NCI-H187 treated with DMSO at 0.1 percent for 48 hours (cell line): ENCODE data around the gene PODNL1.
"Not testable (repeated sequence)": the region's sequence is repeated elsewhere in the genome, so short reads cannot be mapped to it uniquely, and the experiment has no call there.

ENCODE experiments used
- DNase-seq: peaks from one replicate; lab custom pipeline; 2025; lab: John Stamatoyannopoulos, UW

PODNL1 gene

GRCh38 chr19:13926010-13926409 lies 12.2 kb downstream of the PODNL1 start:
- no peak for DNase-seq

- no peak for DNase-seq
These were observed 14.8 kb downstream of the PODNL1 start for GRCh38 chr19:13923194-13923987.

- DNase-seq = not testable (repeated sequence)
These were observed 16.1 kb downstream of the PODNL1 start for GRCh38 chr19:13922118-13922517.

- DNase-seq = no peak
These were observed 17.1 kb downstream of the PODNL1 start for GRCh38 chr19:13920940-13921747.

- no peak for DNase-seq
These were observed 17.7 kb downstream of the PODNL1 start for GRCh38 chr19:13920524-13920923.

GRCh38 chr19:13918726-13919411 lies 19.3 kb downstream of the PODNL1 start:
- DNase-seq = no peak

- DNase-seq = no peak
These were observed 20.3 kb downstream of the PODNL1 start for GRCh38 chr19:13917888-13918406.

- DNase-seq = no peak
These were observed 23.4 kb downstream of the PODNL1 start for GRCh38 chr19:13914777-13915176.

GRCh38 chr19:13913352-13913751 lies 24.9 kb downstream of the PODNL1 start:
- no peak for DNase-seq

GRCh38 chr19:13909430-13909829 lies 28.8 kb downstream of the PODNL1 start:
- DNase-seq = no peak

- no peak for DNase-seq
These were observed 29.5 kb downstream of the PODNL1 start for GRCh38 chr19:13908674-13909073.

GRCh38 chr19:13906910-13907309 lies 31.3 kb downstream of the PODNL1 start:
- no peak for DNase-seq

- no peak for DNase-seq
These were observed 31.7 kb downstream of the PODNL1 start for GRCh38 chr19:13906521-13906904.

GRCh38 chr19:13905634-13906520 lies 32.3 kb downstream of the PODNL1 start, which contains the start of the genes BRME1 and CC2D1A:
Gene BRME1 (minus strand): TSS chr19:13906117. CDS start chr19:13904892, 1,225 bp downstream.
Gene CC2D1A (plus strand): TSS chr19:13906201. CDS start chr19:13906442, 241 bp downstream.
- DNase-seq = no peak

- no peak for DNase-seq
These were observed 35.1 kb downstream of the PODNL1 start for GRCh38 chr19:13902993-13903555.

GRCh38 chr19:13899912-13900584 lies 38.2 kb downstream of the PODNL1 start:
- DNase-seq = no peak

- no peak for DNase-seq
These were observed 38.8 kb downstream of the PODNL1 start for GRCh38 chr19:13899393-13899792.

GRCh38 chr19:13896227-13896626 lies 42.0 kb downstream of the PODNL1 start:
- DNase-seq = no peak

GRCh38 chr19:13894552-13894951 lies 43.7 kb downstream of the PODNL1 start:
- DNase-seq = no peak

GRCh38 chr19:13892870-13893269 lies 45.3 kb downstream of the PODNL1 start:
- DNase-seq = no peak
